ENCODE results near the gene TFF1. TPM values are rescaled to one million over a fixed set of nuclear protein-coding genes. Genes with fewer than 3 reads are reported as not detected.

TFF1 gene
- polyA plus RNA-seq, 1 donor from 2014 or later: not detected

- no peaks in the 10 kb centered on the region for H3K9me2 ChIP-seq (ENCODE audit: insufficient read depth, low read length)
- H4K20me1 ChIP-seq (ENCODE audit: insufficient read depth): no peaks in the 10 kb centered on the region
- no peak overlapping the region for H3K27ac ChIP-seq (ENCODE audit: low read length)
- TF ChIP-seq, protein P1, sequence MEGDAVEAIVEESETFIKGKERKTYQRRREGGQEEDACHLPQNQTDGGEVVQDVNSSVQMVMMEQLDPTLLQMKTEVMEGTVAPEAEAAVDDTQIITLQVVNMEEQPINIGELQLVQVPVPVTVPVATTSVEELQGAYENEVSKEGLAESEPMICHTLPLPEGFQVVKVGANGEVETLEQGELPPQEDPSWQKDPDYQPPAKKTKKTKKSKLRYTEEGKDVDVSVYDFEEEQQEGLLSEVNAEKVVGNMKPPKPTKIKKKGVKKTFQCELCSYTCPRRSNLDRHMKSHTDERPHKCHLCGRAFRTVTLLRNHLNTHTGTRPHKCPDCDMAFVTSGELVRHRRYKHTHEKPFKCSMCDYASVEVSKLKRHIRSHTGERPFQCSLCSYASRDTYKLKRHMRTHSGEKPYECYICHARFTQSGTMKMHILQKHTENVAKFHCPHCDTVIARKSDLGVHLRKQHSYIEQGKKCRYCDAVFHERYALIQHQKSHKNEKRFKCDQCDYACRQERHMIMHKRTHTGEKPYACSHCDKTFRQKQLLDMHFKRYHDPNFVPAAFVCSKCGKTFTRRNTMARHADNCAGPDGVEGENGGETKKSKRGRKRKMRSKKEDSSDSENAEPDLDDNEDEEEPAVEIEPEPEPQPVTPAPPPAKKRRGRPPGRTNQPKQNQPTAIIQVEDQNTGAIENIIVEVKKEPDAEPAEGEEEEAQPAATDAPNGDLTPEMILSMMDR (IDR thresholded peaks at IDR 0.05; ENCODE audit: poor library complexity, severe bottlenecking): peak; percentile 6
- no peak for TF ChIP-seq TAF1 (IDR thresholded peaks at IDR 0.05; ENCODE audit: low read depth)
- no peak overlapping the region for H2AFZ ChIP-seq (ENCODE audit: low read depth, low read length)
- H3K36me3 ChIP-seq (ENCODE audit: insufficient read depth, low read length): no peaks in the 10 kb centered on the region
- H3K4me2 ChIP-seq (ENCODE audit: low read length): no peak overlapping the region
- no peaks in the 10 kb centered on the region for H3F3A ChIP-seq (ENCODE audit: insufficient read depth, low read length, poor library complexity, severe bottlenecking)
- H3K9me3 ChIP-seq (ENCODE audit: low read length): no peaks in the 10 kb centered on the region
- H3K9ac ChIP-seq (ENCODE audit: low read length): no peak overlapping the region
- no peaks in the 10 kb centered on the region for H3K79me2 ChIP-seq (replicated peaks; ENCODE audit: insufficient read depth, low read length)
- H3K27me3 ChIP-seq (ENCODE audit: insufficient read depth, low read depth, low read length): no peaks in the 10 kb centered on the region
- H3K4me3 ChIP-seq (ENCODE audit: low read length): no peak overlapping the region
These were observed 45.7 kb upstream of the TFF1 start for GRCh38 chr21:42411891-42412635.

DNA sequence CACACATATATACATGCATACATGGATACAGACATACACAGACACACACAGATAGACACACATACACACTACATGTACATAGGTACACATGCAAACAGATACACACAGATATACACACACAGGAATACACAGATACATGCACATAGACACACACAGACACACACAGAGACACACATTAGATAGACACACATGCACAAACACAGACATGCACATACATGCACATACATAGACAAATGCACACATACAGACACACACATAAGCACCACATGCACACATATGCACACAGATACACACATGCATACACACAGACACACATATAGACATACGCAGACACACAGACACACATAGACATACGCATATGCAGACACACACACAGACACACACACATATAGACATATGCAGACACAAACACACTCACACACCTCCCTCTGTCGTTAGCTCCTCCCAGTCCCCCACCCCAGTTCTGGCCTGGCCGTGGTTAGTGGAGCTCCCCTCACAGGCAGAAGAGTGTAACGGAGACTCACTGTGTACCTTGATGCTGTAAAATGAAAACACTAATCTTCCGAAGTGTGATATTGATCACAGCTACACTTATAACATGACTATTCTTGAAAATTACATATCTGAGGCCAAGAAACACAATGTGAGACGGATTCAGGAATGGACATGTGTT lies 45.0 kb upstream of the TFF1 start:
- Histone ChIP-seq H3K27me3 (ENCODE audit: insufficient read depth, low read depth, low read length) (no peaks in the 10 kb centered on the region), H4K20me1 (ENCODE audit: insufficient read depth) (no peaks in the 10 kb centered on the region), H3K4me2 (ENCODE audit: low read length) (no peak overlapping the region), H3K9ac (ENCODE audit: low read length) (no peak overlapping the region), H3F3A (ENCODE audit: insufficient read depth, low read length, poor library complexity, severe bottlenecking) (no peaks in the 10 kb centered on the region), H3K4me3 (ENCODE audit: low read length) (no peak overlapping the region), H3K36me3 (ENCODE audit: insufficient read depth, low read length) (no peaks in the 10 kb centered on the region), H3K9me3 (ENCODE audit: low read length) (no peaks in the 10 kb centered on the region), H2AFZ (ENCODE audit: low read depth, low read length) (no peak overlapping the region), H3K27ac (ENCODE audit: low read length) (no peak overlapping the region), H3K9me2 (ENCODE audit: insufficient read depth, low read length) (no peaks in the 10 kb centered on the region), H3K79me2 (replicated peaks; ENCODE audit: insufficient read depth, low read length) (no peaks in the 10 kb centered on the region)
- TF ChIP-seq SMC3 (conservative IDR thresholded peaks at IDR 0.05; ENCODE audit: poor library complexity) (peak; percentile 17), TAF1 (IDR thresholded peaks at IDR 0.05; ENCODE audit: low read depth) (no peak)
- TF ChIP-seq, protein P1 (IDR thresholded peaks at IDR 0.05; ENCODE audit: poor library complexity, severe bottlenecking): peak; percentile 52

- Histone ChIP-seq H3K9ac (ENCODE audit: low read length) (no peak overlapping the region), H3F3A (ENCODE audit: insufficient read depth, low read length, poor library complexity, severe bottlenecking) (no peaks in the 10 kb centered on the region), H3K9me3 (ENCODE audit: low read length) (no peaks in the 10 kb centered on the region), H4K20me1 (ENCODE audit: insufficient read depth) (no peaks in the 10 kb centered on the region), H3K9me2 (ENCODE audit: insufficient read depth, low read length) (no peaks in the 10 kb centered on the region), H2AFZ (ENCODE audit: low read depth, low read length) (no peak overlapping the region), H3K79me2 (replicated peaks; ENCODE audit: insufficient read depth, low read length) (no peaks in the 10 kb centered on the region), H3K27ac (ENCODE audit: low read length) (no peak overlapping the region), H3K27me3 (ENCODE audit: insufficient read depth, low read depth, low read length) (no peaks in the 10 kb centered on the region), H3K4me2 (ENCODE audit: low read length) (no peak overlapping the region), H3K36me3 (ENCODE audit: insufficient read depth, low read length) (no peaks in the 10 kb centered on the region), H3K4me3 (ENCODE audit: low read length) (no peak overlapping the region)
- TF ChIP-seq, protein P1 (IDR thresholded peaks at IDR 0.05; ENCODE audit: poor library complexity, severe bottlenecking): no peak
- no peak for TF ChIP-seq POLR2AphosphoS5 (IDR thresholded peaks at IDR 0.05)
- TF ChIP-seq REST (IDR thresholded peaks at IDR 0.05; ENCODE audit: borderline replicate concordance): no peak
- no peak for TF ChIP-seq TAF1 (IDR thresholded peaks at IDR 0.05; ENCODE audit: low read depth)
- no peak for TF ChIP-seq EP300 (conservative IDR thresholded peaks at IDR 0.05; ENCODE audit: poor library complexity, severe bottlenecking)
- TF ChIP-seq MXI1 (conservative IDR thresholded peaks at IDR 0.05; ENCODE audit: poor library complexity, severe bottlenecking): no peak
- TF ChIP-seq EZH2 (IDR thresholded peaks at IDR 0.05; ENCODE audit: borderline replicate concordance, insufficient read depth, low read length, poor library complexity, severe bottlenecking): no peak
- no peak for TF ChIP-seq RAD21 (conservative IDR thresholded peaks at IDR 0.05)
- no peak for TF ChIP-seq SMC3 (conservative IDR thresholded peaks at IDR 0.05; ENCODE audit: poor library complexity)
These were observed 43.0 kb upstream of the TFF1 start for GRCh38 chr21:42409366-42409765.

Measured in neural cell (in vitro differentiated cells).